Measurements from ENCODE around the gene CDC42EP2. TPM values are rescaled to one million over a fixed set of nuclear protein-coding genes. Genes with fewer than 3 reads are reported as not detected.

Gene CDC42EP2
- total RNA-seq, 1 donor from 2014 or later = 0.11 TPM

GRCh38 chr11:65293909-65294381 is 20.7 kb upstream of the CDC42EP2 start:
- no peak overlapping the region for H3K4me3 Mint-ChIP-seq

GRCh38 chr11:65295001-65295400 is 19.7 kb upstream of the CDC42EP2 start:
- H3K79me2 ChIP-seq (ENCODE audit: low read depth) = no peaks in the 10 kb centered on the region
- no peaks in the 10 kb centered on the region for H3K27me3 ChIP-seq
- H3F3A ChIP-seq (ENCODE audit: low read depth) = no peaks in the 10 kb centered on the region
- Mint-ChIP-seq H3K36me3 (peaks cover 42% of the 10 kb centered on the region), H3K4me1 (peaks cover 12% of the 10 kb centered on the region), H3K9me3 (no peaks in the 10 kb centered on the region), H3K27me3 (ENCODE audit: insufficient read depth, low read depth) (no peaks in the 10 kb centered on the region), H3K4me3 (no peak overlapping the region), H3K27ac (no peak overlapping the region)
- H3K4me1 ChIP-seq = no peaks in the 10 kb centered on the region
- no peak overlapping the region for H2AFZ ChIP-seq (replicated peaks)
- no peaks in the 10 kb centered on the region for H3K36me3 ChIP-seq
- no peaks in the 10 kb centered on the region for H3K9me3 ChIP-seq (ENCODE audit: low read depth)
- no peak overlapping the region for H3K4me2 ChIP-seq
- DNase-seq (ENCODE audit: low spot score) = no peak
- no peaks in the 10 kb centered on the region for H4K20me1 ChIP-seq (ENCODE audit: low read depth)
- TF ChIP-seq EZH2 (IDR thresholded peaks at IDR 0.05) (no peak), EZH2phosphoT487 (IDR thresholded peaks at IDR 0.05) (no peak), CTCF (IDR thresholded peaks at IDR 0.05) (no peak)
- no peak overlapping the region for H3K9ac ChIP-seq
- H3K27ac ChIP-seq = no peak overlapping the region
- H3K4me3 ChIP-seq = no peak overlapping the region

More at GRCh38 chr11:65293909-65294381, 20.7 kb upstream of the CDC42EP2 start:
- H3K4me2 ChIP-seq = no peak overlapping the region
- no peaks in the 10 kb centered on the region for H3K9me3 Mint-ChIP-seq
- no peaks in the 10 kb centered on the region for H3K27me3 Mint-ChIP-seq (ENCODE audit: insufficient read depth, low read depth)
- no peaks in the 10 kb centered on the region for H3K4me1 ChIP-seq
- peaks cover 46% of the 10 kb centered on the region for H3K36me3 Mint-ChIP-seq
- no peak overlapping the region for H3K27ac ChIP-seq
- DNase-seq (ENCODE audit: low spot score) = no peak
- no peaks in the 10 kb centered on the region for H3F3A ChIP-seq (ENCODE audit: low read depth)
- no peaks in the 10 kb centered on the region for H3K27me3 ChIP-seq
- no peaks in the 10 kb centered on the region for H3K36me3 ChIP-seq
- no peak overlapping the region for H3K27ac Mint-ChIP-seq
- no peaks in the 10 kb centered on the region for H4K20me1 ChIP-seq (ENCODE audit: low read depth)
- no peaks in the 10 kb centered on the region for H3K79me2 ChIP-seq (ENCODE audit: low read depth)
- H3K9me3 ChIP-seq (ENCODE audit: low read depth) = no peaks in the 10 kb centered on the region
- no peak overlapping the region for H2AFZ ChIP-seq (replicated peaks)
- H3K4me1 Mint-ChIP-seq = peaks cover 9% of the 10 kb centered on the region
- TF ChIP-seq CTCF (IDR thresholded peaks at IDR 0.05) (no peak), EZH2phosphoT487 (IDR thresholded peaks at IDR 0.05) (no peak), EZH2 (IDR thresholded peaks at IDR 0.05) (no peak)
- H3K4me3 ChIP-seq = no peak overlapping the region
- no peak overlapping the region for H3K9ac ChIP-seq

GRCh38 chr11:65295571-65296341 is 18.9 kb upstream of the CDC42EP2 start:
- H3K4me3 Mint-ChIP-seq = no peak overlapping the region
- H3K27me3 ChIP-seq = no peaks in the 10 kb centered on the region
- H3K27me3 Mint-ChIP-seq (ENCODE audit: insufficient read depth, low read depth) = no peaks in the 10 kb centered on the region
- no peak overlapping the region for H3K4me2 ChIP-seq
- peaks cover 36% of the 10 kb centered on the region for H3K36me3 Mint-ChIP-seq
- TF ChIP-seq EZH2phosphoT487 (IDR thresholded peaks at IDR 0.05) (no peak), CTCF (IDR thresholded peaks at IDR 0.05) (no peak), EZH2 (IDR thresholded peaks at IDR 0.05) (no peak)
- H3F3A ChIP-seq (ENCODE audit: low read depth) = peaks cover 3% of the 10 kb centered on the region
- no peak for DNase-seq (ENCODE audit: low spot score)
- no peaks in the 10 kb centered on the region for H3K4me1 ChIP-seq
- H3K9me3 Mint-ChIP-seq = no peaks in the 10 kb centered on the region
- no peak overlapping the region for H3K4me3 ChIP-seq
- H2AFZ ChIP-seq (replicated peaks) = no peak overlapping the region
- no peaks in the 10 kb centered on the region for H3K9me3 ChIP-seq (ENCODE audit: low read depth)
- no peaks in the 10 kb centered on the region for H3K36me3 ChIP-seq
- H4K20me1 ChIP-seq (ENCODE audit: low read depth) = no peaks in the 10 kb centered on the region
- H3K27ac ChIP-seq = no peak overlapping the region
- no peak overlapping the region for H3K27ac Mint-ChIP-seq
- H3K79me2 ChIP-seq (ENCODE audit: low read depth) = no peaks in the 10 kb centered on the region
- H3K9ac ChIP-seq = no peak overlapping the region
- peaks cover 12% of the 10 kb centered on the region for H3K4me1 Mint-ChIP-seq
